ENCODE data around the gene VAV2. TPM values are rescaled to one million over a fixed set of nuclear protein-coding genes. Genes with fewer than 3 reads are reported as not detected.

VAV2 gene
- total and polyA plus RNA-seq, 2 experiments from 2014 or later = 8.1 to 28.9 TPM

DNA sequence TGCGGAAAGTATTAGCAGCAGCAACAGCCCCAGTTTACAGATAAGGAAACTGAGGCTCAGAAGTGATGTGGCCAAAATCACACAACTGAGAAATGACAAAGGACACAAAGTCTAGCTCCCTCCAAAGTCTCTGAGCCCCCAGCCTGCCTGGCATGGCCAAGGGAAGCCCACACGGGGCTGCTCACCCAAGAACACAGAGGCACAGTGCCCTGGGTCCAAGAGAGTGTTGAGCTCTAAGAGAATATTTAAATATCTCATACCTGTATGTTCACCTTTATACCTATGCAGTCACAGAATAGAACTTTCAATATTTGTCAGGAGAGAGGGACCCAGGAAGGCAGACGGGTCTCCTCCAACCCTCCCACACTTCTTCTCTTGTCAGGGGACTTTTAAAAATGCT lies 16.6 kb downstream of the VAV2 start (continued):
- TF ChIP-seq, protein P1, sequence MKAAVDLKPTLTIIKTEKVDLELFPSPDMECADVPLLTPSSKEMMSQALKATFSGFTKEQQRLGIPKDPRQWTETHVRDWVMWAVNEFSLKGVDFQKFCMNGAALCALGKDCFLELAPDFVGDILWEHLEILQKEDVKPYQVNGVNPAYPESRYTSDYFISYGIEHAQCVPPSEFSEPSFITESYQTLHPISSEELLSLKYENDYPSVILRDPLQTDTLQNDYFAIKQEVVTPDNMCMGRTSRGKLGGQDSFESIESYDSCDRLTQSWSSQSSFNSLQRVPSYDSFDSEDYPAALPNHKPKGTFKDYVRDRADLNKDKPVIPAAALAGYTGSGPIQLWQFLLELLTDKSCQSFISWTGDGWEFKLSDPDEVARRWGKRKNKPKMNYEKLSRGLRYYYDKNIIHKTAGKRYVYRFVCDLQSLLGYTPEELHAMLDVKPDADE (IDR thresholded peaks at IDR 0.05) = no peak
- TF ChIP-seq CREB1 (CRISPR knock-in tag; IDR thresholded peaks at IDR 0.05; ENCODE audit: low read depth) = no peak
- no peak for TF ChIP-seq POLR2AphosphoS5 (IDR thresholded peaks at IDR 0.05; ENCODE audit: low read depth)
- TF ChIP-seq NANOG (IDR thresholded peaks at IDR 0.05; ENCODE audit: borderline replicate concordance) = no peak
- TF ChIP-seq, protein P2, sequence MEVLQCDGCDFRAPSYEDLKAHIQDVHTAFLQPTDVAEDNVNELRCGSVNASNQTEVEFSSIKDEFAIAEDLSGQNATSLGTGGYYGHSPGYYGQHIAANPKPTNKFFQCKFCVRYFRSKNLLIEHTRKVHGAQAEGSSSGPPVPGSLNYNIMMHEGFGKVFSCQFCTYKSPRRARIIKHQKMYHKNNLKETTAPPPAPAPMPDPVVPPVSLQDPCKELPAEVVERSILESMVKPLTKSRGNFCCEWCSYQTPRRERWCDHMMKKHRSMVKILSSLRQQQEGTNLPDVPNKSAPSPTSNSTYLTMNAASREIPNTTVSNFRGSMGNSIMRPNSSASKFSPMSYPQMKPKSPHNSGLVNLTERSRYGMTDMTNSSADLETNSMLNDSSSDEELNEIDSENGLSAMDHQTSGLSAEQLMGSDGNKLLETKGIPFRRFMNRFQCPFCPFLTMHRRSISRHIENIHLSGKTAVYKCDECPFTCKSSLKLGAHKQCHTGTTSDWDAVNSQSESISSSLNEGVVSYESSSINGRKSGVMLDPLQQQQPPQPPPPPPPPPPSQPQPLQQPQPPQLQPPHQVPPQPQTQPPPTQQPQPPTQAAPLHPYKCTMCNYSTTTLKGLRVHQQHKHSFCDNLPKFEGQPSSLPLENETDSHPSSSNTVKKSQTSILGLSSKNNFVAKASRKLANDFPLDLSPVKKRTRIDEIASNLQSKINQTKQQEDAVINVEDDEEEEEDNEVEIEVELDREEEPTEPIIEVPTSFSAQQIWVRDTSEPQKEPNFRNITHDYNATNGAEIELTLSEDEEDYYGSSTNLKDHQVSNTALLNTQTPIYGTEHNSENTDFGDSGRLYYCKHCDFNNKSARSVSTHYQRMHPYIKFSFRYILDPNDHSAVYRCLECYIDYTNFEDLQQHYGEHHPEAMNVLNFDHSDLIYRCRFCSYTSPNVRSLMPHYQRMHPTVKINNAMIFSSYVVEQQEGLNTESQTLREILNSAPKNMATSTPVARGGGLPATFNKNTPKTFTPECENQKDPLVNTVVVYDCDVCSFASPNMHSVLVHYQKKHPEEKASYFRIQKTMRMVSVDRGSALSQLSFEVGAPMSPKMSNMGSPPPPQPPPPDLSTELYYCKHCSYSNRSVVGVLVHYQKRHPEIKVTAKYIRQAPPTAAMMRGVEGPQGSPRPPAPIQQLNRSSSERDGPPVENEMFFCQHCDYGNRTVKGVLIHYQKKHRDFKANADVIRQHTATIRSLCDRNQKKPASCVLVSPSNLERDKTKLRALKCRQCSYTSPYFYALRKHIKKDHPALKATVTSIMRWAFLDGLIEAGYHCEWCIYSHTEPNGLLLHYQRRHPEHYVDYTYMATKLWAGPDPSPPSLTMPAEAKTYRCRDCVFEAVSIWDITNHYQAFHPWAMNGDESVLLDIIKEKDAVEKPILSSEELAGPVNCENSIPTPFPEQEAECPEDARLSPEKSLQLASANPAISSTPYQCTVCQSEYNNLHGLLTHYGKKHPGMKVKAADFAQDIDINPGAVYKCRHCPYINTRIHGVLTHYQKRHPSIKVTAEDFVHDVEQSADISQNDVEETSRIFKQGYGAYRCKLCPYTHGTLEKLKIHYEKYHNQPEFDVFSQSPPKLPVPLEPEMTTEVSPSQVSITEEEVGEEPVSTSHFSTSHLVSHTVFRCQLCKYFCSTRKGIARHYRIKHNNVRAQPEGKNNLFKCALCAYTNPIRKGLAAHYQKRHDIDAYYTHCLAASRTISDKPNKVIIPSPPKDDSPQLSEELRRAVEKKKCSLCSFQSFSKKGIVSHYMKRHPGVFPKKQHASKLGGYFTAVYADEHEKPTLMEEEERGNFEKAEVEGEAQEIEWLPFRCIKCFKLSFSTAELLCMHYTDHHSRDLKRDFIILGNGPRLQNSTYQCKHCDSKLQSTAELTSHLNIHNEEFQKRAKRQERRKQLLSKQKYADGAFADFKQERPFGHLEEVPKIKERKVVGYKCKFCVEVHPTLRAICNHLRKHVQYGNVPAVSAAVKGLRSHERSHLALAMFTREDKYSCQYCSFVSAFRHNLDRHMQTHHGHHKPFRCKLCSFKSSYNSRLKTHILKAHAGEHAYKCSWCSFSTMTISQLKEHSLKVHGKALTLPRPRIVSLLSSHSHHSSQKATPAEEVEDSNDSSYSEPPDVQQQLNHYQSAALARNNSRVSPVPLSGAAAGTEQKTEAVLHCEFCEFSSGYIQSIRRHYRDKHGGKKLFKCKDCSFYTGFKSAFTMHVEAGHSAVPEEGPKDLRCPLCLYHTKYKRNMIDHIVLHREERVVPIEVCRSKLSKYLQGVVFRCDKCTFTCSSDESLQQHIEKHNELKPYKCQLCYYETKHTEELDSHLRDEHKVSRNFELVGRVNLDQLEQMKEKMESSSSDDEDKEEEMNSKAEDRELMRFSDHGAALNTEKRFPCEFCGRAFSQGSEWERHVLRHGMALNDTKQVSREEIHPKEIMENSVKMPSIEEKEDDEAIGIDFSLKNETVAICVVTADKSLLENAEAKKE (CRISPR knock-in tag; IDR thresholded peaks at IDR 0.05) = no peak
- no peak for TF ChIP-seq ZNF331 (CRISPR knock-in tag; IDR thresholded peaks at IDR 0.05; ENCODE audit: low read depth)
- TF ChIP-seq EZH2phosphoT487 (IDR thresholded peaks at IDR 0.05; ENCODE audit: unreplicated experiment) = no peak
- no peak for TF ChIP-seq EZH2 (IDR thresholded peaks at IDR 0.05; ENCODE audit: low read depth, unreplicated experiment)

DNA sequence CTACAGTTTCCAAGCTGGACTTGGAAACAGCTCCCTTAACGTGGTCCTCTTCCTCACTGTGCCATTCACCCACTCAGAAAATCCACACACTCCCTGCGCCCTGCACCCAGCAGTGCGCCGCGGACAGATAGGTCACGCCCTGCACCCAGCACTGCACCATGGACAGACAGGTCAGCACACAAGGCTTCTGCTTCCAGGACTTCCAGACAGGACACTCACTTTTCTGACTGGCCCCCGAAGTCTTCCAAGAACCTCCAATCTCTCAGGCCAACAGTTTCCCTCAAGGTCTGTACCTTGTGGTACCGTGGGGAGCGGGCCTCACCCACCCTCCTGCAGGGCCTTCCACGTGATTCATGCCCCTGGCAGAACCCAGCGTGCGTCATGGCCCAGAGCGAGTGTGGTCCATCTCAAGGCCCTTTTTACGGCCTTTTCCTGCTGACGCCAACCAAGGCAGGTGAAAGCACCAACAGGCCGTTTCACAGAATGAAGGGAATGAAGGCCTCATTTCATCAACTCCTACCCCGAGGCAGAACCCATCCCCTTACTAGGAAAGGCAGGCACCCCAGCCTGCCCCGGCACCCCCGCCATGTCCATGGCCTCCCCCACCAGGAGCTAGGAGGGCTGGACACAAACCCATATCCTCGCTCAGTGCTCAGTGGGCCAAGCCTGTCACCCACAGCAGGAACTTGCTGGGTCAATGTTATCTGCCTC lies 17.3 kb downstream of the VAV2 start:
- no peak overlapping the region for H2AFZ ChIP-seq
- H3K4me1 ChIP-seq (ENCODE audit: insufficient read depth) = peaks cover 10% of the 10 kb centered on the region
- no peak overlapping the region for H3K27ac ChIP-seq (ENCODE audit: low read depth)
- Mint-ChIP-seq H3K27ac (peak overlapping the region; percentile 12; the same call in 1 of the 2 replicates), H3K4me1 (peaks cover 43% of the 10 kb centered on the region), H3K4me3 (no peak overlapping the region), H3K9me3 (no peaks in the 10 kb centered on the region), H3K36me3 (ENCODE audit: low read depth) (no peaks in the 10 kb centered on the region), H3K27me3 (ENCODE audit: insufficient read depth, low read depth, poor library complexity) (peaks cover 9% of the 10 kb centered on the region)
- H3K36me3 ChIP-seq (ENCODE audit: insufficient read depth) = no peaks in the 10 kb centered on the region
- DNase-seq (ENCODE audit: low spot score) = no peak
- peaks cover 9% of the 10 kb centered on the region for H4K20me1 ChIP-seq (replicated peaks; ENCODE audit: insufficient read depth)
- no peaks in the 10 kb centered on the region for H3F3A ChIP-seq (replicated peaks; ENCODE audit: low read depth)
- H3K4me2 ChIP-seq = no peak overlapping the region
- ATAC-seq = no peak
- no peaks in the 10 kb centered on the region for H3K27me3 ChIP-seq (ENCODE audit: insufficient read depth)
- no peaks in the 10 kb centered on the region for H3K9me2 ChIP-seq (ENCODE audit: insufficient read depth)
- H3K79me2 ChIP-seq (replicated peaks; ENCODE audit: insufficient read depth) = peaks cover 97% of the 10 kb centered on the region
- H3K4me3 ChIP-seq = no peak overlapping the region
- TF ChIP-seq EZH2 (IDR thresholded peaks at IDR 0.05; ENCODE audit: low read depth, unreplicated experiment) (no peak), ZNF114 (CRISPR knock-in tag; IDR thresholded peaks at IDR 0.05) (no peak), CREB1 (CRISPR knock-in tag; IDR thresholded peaks at IDR 0.05; ENCODE audit: low read depth) (no peak), ZNF331 (CRISPR knock-in tag; IDR thresholded peaks at IDR 0.05; ENCODE audit: low read depth) (no peak), STAT1 (IDR thresholded peaks at IDR 0.05; ENCODE audit: unreplicated experiment) (no peak)
- TF ChIP-seq, protein P1 (IDR thresholded peaks at IDR 0.05) = no peak
- TF ChIP-seq, protein P3, sequence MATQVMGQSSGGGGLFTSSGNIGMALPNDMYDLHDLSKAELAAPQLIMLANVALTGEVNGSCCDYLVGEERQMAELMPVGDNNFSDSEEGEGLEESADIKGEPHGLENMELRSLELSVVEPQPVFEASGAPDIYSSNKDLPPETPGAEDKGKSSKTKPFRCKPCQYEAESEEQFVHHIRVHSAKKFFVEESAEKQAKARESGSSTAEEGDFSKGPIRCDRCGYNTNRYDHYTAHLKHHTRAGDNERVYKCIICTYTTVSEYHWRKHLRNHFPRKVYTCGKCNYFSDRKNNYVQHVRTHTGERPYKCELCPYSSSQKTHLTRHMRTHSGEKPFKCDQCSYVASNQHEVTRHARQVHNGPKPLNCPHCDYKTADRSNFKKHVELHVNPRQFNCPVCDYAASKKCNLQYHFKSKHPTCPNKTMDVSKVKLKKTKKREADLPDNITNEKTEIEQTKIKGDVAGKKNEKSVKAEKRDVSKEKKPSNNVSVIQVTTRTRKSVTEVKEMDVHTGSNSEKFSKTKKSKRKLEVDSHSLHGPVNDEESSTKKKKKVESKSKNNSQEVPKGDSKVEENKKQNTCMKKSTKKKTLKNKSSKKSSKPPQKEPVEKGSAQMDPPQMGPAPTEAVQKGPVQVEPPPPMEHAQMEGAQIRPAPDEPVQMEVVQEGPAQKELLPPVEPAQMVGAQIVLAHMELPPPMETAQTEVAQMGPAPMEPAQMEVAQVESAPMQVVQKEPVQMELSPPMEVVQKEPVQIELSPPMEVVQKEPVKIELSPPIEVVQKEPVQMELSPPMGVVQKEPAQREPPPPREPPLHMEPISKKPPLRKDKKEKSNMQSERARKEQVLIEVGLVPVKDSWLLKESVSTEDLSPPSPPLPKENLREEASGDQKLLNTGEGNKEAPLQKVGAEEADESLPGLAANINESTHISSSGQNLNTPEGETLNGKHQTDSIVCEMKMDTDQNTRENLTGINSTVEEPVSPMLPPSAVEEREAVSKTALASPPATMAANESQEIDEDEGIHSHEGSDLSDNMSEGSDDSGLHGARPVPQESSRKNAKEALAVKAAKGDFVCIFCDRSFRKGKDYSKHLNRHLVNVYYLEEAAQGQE (IDR thresholded peaks at IDR 0.05; ENCODE audit: unreplicated experiment) = no peak

Measured in GM23338 (cell line).